ENCODE results near the gene MAGEA8.

DNA sequence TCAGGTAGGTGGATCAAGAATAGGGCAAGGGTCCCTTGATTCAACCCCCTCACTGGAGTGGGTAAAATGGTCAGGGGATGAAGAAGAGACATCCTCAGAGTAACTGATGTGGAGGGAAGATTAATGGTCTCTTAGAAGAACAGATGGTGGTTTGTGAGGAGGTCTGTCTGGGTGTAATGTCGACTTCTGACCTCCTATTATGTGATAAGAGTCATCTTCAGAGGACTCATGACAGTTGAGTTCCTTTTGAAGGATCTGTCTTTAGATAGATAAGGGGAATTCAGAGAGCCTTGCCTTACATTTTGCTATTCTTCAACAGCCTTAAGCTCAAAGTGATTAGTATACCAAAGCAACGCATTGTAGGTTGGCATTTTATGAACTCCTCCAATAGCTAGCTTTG, 27.1 kb upstream of the MAGEA8 start:
- TF ChIP-seq, protein P1, sequence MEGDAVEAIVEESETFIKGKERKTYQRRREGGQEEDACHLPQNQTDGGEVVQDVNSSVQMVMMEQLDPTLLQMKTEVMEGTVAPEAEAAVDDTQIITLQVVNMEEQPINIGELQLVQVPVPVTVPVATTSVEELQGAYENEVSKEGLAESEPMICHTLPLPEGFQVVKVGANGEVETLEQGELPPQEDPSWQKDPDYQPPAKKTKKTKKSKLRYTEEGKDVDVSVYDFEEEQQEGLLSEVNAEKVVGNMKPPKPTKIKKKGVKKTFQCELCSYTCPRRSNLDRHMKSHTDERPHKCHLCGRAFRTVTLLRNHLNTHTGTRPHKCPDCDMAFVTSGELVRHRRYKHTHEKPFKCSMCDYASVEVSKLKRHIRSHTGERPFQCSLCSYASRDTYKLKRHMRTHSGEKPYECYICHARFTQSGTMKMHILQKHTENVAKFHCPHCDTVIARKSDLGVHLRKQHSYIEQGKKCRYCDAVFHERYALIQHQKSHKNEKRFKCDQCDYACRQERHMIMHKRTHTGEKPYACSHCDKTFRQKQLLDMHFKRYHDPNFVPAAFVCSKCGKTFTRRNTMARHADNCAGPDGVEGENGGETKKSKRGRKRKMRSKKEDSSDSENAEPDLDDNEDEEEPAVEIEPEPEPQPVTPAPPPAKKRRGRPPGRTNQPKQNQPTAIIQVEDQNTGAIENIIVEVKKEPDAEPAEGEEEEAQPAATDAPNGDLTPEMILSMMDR (conservative IDR thresholded peaks at IDR 0.05; ENCODE audit: low read depth in 2 of 2), result no peak
- TF ChIP-seq POLR2AphosphoS5 (IDR thresholded peaks at IDR 0.05; ENCODE audit: low read depth), result no peak
- no peak for TF ChIP-seq JUNB (IDR thresholded peaks at IDR 0.05; ENCODE audit: unreplicated experiment)
- TF ChIP-seq EZH2 (IDR thresholded peaks at IDR 0.05; ENCODE audit: low read depth, unreplicated experiment), result no peak
- TF ChIP-seq EZH2phosphoT487 (IDR thresholded peaks at IDR 0.05; ENCODE audit: unreplicated experiment), result no peak
- TF ChIP-seq ZNF331 (CRISPR knock-in tag; IDR thresholded peaks at IDR 0.05; ENCODE audit: low read depth), result no peak

Measured in GM23338 (cell line).